GDM1 (cell line): Measurements from ENCODE around the gene USP44.

Experiments
- DNase-seq: peaks from one replicate; lab custom pipeline; 2025; lab: John Stamatoyannopoulos, UW

The USP44 gene

DNA sequence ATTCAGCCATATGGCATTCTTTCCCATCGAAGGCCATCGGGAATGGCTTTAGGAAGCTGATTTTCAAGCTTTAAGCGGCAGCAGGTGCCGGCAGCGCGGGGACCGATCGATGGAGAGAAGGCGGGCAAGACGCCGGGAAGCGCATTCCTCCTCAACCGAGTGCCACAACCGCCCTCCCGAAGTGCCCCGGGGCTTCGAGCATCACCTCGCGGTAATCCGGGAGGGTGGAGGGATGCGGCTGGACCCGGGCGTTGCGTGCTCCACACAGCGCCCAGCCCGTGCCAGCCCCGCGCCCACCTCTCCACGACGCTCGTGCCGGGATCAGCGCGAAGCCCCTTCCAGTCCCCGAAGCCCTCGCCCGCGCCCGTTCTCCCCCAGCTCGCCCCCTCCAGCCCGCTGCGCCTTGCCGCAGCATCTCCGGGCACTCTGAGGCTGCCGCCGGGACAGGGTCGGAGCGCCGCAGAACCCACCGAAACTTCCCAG lies 3.2 kb downstream of the USP44 start:
- no peak for DNase-seq

DNA sequence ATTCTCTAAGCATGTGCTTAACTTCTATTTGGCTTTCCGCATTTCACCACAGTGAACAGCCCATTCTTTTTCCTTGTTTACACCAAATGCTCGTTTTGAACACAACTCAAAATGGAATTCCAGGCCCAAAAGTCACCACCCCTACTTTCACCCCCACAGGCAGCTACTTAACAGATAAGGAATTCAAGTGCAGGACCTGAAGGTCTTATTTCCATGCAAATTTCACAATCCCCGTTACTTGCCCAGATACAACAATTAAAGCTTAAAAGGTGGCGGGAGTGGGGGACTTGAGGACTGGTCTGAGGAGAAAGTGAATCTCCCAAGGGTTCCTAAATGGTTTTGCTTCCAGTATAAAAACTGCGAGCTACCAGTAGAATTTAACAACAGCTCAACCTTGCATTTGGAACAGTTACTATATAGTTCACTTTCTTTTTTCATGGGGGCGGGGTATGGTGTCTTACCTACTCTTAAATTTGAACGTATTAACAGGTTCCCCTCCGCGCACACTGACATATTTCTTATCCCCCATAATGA lies 3.7 kb downstream of the USP44 start:
- no peak for DNase-seq

DNA sequence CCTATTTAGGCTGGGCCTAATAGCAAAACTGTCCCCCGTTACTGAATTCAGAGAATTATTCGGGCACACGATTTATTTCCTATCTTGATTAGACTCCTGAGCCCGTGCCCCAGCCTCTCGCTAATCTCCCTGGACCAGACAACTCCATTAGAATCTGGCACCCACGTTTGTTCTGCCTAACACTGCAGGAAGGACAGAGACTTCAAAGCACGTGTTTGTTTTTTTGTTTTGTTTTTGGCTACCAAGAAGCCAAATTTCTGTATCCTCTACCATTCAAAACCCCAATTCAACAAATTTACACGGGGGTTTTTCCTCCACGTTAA lies 4.8 kb downstream of the USP44 start:
- DNase-seq: no peak

DNA sequence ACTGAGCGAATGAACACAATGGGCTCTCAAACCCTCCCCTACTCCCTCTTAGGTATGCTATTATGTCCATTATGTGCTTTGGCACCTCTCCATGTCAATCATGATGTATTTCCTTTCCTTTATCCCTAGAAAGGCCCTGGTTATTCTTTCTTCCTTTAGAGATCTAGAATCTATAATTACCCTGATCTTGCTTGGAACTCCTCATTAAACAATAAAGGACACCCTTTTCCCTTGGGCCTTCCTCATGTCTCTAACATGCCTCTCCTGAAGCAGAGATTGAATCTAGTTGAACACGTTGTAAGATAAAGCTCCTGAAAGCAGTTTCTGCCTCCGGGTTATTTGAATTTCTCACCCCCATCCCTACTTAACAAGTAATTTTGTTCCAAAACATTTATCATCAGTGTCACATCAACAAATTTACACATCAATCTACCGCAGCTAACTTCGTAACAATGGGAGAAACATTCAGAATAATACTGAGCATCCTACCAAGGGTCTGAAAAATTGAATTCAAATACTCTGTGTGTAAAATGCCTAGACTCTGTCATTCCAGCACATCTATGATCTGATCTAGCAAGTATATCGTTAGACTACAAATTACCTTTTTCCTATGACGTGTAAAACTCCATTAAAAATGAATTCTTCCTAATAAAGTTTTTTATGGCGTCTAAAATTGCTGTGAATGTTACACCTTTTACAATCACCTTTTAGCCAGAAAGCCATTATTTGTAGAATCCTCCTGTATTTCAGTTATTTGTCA lies 5.4 kb downstream of the USP44 start:
- no peak for DNase-seq

DNA sequence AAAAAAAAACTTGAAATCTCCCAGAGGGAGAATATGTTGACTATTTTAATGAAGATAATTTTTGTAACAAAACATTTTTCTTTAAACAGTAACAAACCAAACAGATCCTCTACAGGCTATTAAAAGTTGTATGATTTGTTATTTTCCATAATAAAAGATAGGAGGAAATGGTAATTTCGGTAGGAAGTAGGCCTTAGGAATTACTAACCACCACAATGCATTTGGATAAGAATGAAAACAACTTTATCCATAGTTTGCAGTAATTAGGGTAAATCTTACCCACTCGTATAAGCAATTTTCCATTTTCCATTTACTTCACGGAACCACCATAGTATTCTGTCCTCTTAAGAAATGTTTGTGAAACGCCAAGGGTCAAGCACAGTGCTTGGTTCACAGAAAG lies 6.0 kb downstream of the USP44 start:
- no peak for DNase-seq

DNA sequence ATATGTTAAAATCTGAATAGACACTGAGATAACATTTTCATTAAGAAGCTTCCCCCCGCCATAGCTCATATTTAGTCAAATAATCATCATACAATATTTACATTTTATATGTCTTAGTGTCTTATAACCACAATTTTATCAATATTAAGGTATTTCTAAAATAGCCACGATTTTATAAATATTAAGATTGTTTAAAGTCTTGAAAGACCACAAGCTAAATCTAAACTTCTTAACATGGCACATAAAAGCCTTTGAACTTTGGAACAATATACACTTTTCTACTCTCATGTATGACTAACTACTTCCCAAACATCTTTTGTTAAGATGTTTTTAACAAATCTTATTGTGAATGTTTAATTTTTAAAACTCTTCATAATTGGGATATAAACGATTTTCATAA lies 6.5 kb downstream of the USP44 start:
- no peak for DNase-seq

DNA sequence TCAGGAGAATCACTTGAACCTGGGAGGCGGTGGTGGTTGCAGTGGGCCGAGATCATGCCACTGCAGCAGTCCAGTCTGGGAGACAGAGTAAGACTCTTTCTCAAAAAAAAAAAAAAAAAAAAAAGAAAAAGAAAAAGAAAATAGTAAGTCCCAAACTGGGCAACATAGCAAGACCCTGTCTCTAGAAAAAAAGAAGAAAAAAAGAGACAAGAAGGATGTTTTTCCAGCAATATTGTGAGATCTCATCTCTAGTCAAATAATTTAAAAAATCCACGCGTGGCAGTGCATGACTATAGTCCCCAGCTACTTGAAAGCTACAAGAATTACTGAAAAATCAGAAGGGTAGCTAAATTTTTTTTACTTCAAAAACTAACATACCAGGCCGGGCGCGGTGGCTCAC lies 8.0 kb downstream of the USP44 start:
- no peak for DNase-seq

DNA sequence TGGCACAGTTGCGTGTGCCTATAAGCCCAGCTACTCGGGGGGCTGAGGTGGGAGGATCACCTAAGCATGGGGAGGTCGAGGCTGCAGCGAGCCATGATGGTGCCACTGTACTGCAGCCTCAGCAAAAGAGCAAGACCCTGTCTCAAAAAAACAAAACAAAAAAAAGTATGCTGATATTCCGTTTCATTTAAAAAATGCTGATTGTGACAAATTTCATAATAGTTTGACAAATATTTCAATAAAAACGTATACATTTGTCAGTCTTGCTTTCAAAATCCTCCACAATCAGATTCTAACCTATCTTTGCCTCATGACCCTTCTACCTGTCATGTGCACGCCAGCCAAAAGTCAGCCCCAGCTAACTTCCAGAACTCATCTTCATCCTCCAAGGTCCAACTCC lies 9.8 kb downstream of the USP44 start:
- no peak for DNase-seq

DNA sequence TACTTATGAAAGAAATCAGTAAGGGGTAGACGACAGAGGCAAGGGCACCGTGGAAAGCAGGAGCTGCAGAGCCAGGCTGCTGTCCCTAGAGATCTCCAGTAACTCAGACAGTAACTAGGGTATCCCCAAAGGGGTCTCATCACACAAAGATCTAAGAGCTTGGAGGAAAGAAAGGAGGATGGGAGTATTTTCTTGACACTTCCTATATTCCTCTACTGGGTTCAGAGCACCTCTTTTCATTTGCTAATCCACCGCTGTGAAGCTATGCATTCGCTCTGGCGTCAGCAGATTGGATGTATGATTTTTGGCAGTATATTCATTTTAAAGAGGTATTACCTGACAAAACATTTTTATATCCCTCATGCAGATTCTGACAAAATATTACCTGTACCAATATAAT lies 12.6 kb downstream of the USP44 start:
- DNase-seq: no peak

DNA sequence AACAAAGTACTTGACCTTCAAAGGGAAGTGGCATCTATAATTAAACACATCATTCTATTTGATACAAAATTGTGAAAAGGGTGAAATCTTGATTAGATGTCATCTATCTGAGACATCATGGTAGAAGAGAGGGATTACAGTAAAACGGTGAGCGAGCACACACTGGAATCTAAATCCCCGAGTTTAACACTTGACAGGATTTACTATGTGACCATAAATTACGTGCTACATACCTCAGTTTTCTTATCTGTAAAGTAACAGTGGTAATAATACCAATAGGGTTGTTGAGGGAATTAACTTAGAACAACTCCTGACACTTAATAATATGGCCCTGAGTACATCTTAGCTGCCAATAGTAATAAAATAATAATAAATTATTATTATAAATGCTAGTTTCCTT lies 13.3 kb downstream of the USP44 start:
- DNase-seq: no peak

DNA sequence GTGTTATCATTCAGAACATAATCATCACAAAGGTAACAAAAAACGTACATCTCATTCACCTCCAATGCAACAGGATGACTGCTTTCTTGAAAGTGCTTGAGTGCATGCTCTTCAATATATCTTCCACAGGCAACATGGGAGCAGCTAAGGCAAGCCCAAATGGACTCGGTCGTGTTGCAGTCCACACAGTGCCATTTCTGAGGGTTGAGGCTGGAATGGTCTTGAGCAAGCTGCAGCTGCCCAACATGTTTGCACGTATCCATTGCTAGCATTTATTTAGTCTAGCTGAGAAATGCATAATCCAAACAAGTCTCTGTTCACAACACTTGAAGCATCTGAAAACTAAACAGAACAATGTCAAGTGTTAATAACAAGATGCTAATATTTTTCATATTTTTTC lies 17.3 kb downstream of the USP44 start:
- DNase-seq: no peak

DNA sequence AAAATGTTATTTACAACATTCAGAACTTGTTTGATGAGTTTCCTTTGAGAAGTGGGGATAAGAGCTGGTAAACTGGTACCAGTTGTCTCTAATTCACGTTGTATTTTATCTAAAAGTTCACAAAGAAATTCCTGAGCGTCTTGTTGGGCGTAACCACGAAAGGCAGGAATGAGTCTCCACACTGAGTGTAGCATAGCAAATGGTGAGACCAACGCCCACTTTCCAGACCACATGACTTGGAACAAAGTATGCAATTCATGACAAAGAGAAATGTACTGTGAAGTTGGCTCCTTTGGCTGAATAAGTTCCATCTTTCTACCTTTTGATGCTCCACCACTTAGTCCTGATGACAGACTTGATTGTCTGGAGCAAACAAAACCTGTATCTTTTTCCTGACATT lies 18.4 kb downstream of the USP44 start:
- DNase-seq: no peak

DNA sequence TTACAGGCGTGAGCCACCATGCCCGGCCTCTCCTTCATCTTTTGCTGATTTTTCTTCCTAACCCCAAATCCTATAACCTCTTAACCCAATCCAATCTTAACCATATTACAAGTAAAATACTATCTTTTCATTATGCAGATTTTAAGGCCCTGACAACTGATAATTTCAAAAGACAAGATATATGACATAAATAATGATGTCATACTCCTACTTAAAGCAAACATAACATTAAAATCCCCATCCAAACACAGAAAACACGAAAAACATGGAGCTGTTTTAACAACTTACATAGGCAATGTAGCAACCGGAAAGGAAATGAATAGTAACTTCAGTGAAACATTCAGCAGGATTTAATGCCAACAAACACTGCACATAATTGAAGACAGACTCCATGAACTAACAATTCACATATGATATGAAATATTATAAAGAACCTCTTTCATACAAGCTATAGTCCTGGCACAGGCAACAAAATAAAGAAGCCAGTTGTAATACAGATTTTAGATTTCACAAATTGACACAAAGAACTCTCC lies 21.5 kb downstream of the USP44 start:
- no peak for DNase-seq

DNA sequence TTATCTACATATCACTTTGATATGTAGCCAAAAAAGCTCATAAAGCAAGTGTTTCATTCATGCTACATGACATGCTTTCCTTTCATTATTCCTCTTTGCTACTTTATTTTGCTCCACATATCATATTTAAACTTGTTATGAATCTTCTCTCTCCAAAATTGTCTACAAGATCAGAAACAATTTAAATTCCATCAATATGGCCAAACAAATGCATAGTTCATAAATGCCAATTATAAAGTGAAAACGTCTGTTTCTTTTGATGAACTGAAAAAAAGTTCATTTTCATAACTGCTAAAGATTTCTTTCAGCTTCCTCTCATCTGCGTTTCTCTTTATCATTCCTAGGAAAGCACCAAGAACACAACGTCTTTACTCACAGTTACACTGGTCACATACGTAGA lies 22.8 kb downstream of the USP44 start:
- DNase-seq: no peak

DNA sequence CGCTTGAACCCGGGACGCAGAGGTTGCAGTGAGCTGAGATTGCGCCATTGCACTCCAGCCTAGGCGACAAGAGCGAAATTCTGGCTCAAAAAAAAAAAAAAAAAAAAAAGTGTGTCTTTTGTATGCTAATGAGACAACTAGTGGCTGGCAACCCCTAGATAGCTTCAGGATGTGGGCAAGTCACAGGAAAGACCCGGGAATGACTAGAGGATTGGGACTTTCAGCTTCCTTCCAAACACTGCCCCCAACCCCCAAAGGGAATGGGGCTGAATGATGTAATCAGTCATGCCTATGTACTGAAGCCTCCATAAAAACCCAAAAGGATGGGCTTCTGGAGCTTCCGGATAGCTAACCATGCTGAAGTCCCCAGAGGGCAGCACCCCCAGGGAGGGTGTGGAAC lies 28.6 kb downstream of the USP44 start:
- DNase-seq: no peak

DNA sequence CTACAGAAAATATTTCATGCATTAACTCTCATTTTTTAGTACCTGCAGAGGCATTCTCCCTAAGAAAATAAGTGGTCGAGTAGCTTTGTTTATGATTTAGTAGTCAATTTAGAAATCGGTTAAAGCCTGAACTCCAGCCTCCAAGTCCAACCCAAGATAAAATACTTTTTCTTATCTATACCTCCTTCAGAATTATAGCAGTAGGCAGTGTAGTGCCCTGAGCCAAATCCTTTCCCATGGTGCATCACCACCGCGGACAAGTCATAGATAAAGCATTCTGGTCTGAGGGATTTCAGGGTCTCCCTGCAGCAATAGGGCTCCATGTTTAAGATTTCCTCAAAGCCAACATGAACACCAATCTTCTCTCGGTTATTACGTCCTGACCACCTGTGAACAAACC lies 30.5 kb downstream of the USP44 start:
- no peak for DNase-seq

DNA sequence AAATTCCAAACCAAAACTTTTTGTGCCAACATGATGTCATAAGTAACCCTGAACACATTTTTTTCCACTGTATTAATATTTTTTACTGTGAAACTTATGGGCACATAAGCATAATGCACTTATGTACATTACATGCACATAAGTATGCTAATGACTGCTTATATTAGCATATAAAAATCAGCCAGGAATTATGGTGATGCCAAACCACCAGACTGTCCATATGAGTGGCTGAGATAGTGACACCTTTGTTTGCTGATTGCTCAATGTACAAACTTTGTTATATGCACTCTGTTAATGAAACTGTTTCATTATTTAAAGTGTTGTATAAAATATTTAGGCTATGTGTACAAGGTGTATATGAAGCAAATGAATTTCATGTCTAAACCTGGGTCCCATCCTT lies 32.3 kb downstream of the USP44 start:
- no peak for DNase-seq

DNA sequence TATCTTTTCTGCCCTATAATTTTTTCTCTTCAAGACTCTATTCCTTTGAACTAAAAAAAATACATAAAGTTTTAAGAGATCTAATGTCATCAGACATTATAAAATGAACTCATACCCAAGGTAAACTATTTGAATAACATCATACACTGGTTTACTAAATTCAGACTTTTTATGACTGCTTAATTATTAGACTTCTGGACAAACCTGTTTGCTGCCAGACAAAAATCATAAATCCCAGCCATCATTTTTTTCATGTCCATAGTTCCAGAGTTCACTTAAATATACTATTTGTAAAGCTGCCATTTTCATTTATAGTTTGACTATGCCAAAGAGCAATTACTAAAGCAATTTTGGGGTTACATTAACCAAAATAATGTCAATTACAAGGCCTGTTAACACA lies 34.0 kb downstream of the USP44 start:
- no peak for DNase-seq

DNA sequence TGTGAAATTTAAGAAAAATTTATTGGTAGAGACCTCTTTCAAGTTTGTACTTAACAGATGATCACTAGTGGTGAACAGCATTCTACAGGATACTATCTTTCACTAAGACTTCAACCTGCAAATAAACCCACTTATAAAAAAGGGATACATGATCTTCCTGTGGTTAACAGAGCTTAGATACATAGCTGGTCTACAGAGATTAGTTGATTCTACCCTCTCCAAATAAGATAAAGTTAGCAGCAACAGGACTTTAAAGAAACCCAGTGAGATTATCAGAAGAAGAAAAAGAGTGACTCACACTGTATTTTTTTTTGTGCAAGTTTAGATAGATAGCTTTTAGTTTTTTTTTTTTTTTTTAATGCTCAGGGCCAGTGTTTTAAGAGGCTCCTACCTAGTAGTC lies 34.5 kb downstream of the USP44 start:
- DNase-seq: no peak

DNA sequence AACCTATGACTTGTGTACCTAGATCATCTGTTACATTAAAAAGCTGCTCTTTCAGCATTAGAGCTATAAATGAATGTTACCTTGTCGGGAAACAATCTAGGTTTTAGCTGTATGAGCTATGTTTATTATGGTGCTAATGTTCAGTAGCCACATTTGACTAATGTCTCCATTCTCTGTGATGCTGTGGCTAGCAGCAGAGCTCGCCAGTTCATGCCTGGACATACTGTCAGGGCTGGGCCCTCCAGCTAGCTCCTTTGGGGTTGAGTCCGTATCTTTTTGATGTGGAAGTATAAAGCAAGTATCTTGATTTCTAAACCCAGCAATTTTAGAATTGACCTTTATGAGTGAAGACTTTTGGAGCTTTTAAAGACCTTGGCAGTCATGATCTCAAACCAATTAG lies 36.1 kb downstream of the USP44 start:
- no peak for DNase-seq

DNA sequence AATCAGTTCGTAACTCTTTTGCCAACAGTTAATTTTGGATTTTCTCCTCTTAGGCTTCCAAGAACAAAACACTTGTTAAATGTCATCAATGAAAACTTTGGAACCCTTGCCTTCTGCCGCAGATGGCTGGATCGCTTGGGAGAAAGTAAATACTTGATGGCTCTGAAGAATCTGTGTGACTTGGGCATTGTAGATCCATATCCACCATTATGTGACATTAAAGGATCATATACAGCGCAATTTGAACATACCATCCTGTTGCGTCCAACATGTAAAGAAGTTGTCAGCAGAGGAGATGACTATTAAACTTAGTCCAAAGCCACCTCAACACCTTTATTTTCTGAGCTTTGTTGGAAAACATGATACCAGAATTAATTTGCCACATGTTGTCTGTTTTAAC lies 37.7 kb downstream of the USP44 start:
- no peak for DNase-seq

DNA sequence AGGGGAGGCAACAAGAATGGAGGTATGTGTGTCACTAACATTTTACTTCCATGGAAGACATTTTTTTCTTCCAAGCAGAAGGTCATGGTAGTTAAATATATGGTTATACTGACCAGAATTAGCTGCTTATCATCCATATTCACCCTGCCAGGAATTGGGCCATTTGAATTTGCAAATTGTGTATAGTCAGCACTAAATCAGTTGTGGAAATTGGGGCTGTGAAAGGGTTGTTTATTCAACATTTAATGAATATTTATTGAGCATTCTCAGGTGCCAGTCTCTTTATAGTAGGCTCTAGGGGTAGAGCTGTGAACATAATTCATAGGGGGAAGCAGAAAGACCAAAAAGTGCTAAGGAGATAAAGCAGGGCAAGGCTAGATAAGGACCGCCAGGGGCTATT lies 39.3 kb downstream of the USP44 start:
- no peak for DNase-seq

DNA sequence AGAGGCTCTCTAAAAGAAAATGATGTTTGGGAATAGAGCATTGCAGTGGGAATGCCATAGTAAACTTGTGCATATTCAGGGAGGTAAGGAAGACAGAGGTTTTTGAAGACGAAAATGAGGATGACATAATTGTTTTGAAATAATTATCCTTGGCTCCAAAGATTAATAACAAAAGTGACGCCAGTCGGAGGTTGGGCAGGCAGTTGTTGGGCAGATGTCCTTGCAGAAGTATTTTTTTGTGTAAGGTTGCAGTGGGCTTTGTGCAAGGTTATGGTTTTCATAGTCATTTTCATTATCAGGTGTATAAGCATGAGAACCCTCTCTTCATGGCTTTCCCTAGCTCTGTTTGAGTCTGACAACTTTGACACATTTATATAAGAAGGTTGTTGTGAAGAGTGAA lies 42.0 kb downstream of the USP44 start:
- DNase-seq: no peak
